H1 (cell line): ENCODE data around the gene USPL1. TPM values are rescaled to one million over a fixed set of nuclear protein-coding genes. Genes with fewer than 3 reads are reported as not detected.
A peak's percentile ranks its signal among the peaks of the same experiment; 100 is the strongest.

Experiments
- CBX5 ChIP-seq: fragments of 300-800, 300-1000 bp; sonication (generic); IDR thresholded peaks from 2 replicates; pipeline ENCODE4 v1.7.1; 2016; ENCODE audit warnings: antibody characterized with exemption, low read length, low read depth
- KDM5A ChIP-seq: fragments of 200-600 bp; IDR thresholded peaks from 2 replicates; pipeline ENCODE4 v1.7.1; 2012; ENCODE audit warnings: mild to moderate bottlenecking, low read length, inconsistent platforms, mixed read lengths
- MAFK ChIP-seq: IDR thresholded peaks from 2 replicates; pipeline ENCODE4 v1.6.1; 2012; ENCODE audit warnings: low read depth, mild to moderate bottlenecking, improper control_type of control experiment, low read length
- RAD21 ChIP-seq, 2 experiments: IDR thresholded peaks in 1 of 2; conservative IDR thresholded peaks in 1 of 2; 2 replicates each; pipeline ENCODE4 v1.6.1; 2011; ENCODE audit warnings: low read depth in 2 of 2, low read length in 2 of 2, improper control_type of control experiment in 1 of 2, inconsistent platforms in 1 of 2, mild to moderate bottlenecking in 1 of 2, moderate library complexity in 1 of 2
- RBBP5 ChIP-seq: IDR thresholded peaks from 2 replicates; pipeline ENCODE4 v1.7.1; 2012; ENCODE audit warnings: low read depth, mild to moderate bottlenecking, inconsistent platforms, low read length, moderate library complexity, borderline replicate concordance
- SP2 ChIP-seq: IDR thresholded peaks from 2 replicates; pipeline ENCODE4 v1.6.1; 2012; ENCODE audit warnings: mild to moderate bottlenecking, low read length, inconsistent platforms
- SRF ChIP-seq: IDR thresholded peaks from 2 replicates; pipeline ENCODE4 v1.6.1; 2011; ENCODE audit warnings: mild to moderate bottlenecking, low read depth, low read length, moderate library complexity
- polyA plus RNA-seq, 7 experiments: library from polyadenylated mRNA; depleted of rRNA in 3 of 7; stranded (reverse) in 5 of 7; unstranded in 2 of 7; fragments of >200 nt in 5 of 7; fragments of 200-250 nt in 2 of 7; gene quantifications; 1 replicate in 5 of 7; 2 replicates in 1 of 7; 4 replicates in 1 of 7; pipeline versions ENCODE4 v1.2.1 to v1.2.3, GENCODE V29; 2011 to 2013; ENCODE audit warnings: missing spikeins in 2 of 7, mixed read lengths in 2 of 7
- total RNA-seq: library from RNA; stranded (reverse); fragmentation: NEBNext Ultra II Directional; extraction: Animal tissue kit (Norgen Biotek cat#: 25700); gene quantifications from 2 replicates; pipeline ENCODE4 v1.2.1, GENCODE V29; 2021
- TF ChIP-seq, protein P1 (sequence below): fragments of 300-600 bp; sonication (generic); IDR thresholded peaks from 2 replicates; pipeline ENCODE4 v1.7.1; 2012; ENCODE audit warnings: low read length, moderate library complexity, mild to moderate bottlenecking, inconsistent platforms; ENCODE audit not compliant: insufficient replicate concordance
- TF ChIP-seq, protein P2 (sequence below): IDR thresholded peaks from 2 replicates; pipeline ENCODE4 v1.6.1; 2012; ENCODE audit warnings: inconsistent platforms

The USPL1 gene
- total and polyA plus RNA-seq, 2 of the 8 experiments (the other 6 are each of a cell fraction or from before 2014, with no cell fraction given) = 6.3 to 17.1 TPM

DNA sequence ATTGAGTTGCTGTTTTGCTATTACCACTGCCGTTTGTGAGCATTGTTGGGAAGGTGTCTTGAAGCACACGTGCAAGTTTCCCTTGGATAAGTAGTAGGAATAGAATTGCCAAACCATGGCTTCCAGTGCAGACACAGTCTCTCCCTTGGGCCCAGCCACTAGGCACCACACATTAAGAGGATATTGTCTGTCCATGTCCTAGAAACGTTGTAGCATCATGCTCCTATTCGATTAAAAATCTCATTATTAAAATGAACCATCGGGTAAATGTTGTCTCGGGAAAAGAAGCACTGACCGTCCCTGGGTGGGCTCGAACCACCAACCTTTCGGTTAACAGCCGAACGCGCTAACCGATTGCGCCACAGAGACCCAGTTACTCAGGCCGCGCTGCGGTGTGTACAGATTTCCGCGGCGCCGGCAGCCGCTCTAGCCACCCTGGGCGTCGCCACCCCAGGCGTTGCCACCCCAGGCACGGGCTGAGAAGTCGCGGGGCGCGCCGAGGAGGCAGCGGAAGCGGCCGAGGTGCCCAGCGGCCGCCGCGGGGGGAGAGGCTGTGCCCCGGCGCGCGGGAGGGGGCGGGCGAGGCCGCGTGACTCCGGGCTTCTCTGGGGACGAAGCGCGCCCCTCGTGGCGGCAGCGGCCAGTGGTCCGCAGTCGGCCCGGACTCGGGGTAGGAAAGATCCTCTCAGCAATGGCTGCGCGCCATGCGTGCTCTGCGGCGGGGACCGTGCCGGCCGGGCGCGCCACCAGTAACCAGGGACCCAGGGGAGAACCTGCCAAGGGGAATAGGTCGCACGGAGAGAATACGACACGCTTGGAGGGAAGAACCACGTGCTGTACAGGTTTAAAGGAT lies 56.2 kb downstream of the USPL1 start (continued):
- TF ChIP-seq, protein P1, sequence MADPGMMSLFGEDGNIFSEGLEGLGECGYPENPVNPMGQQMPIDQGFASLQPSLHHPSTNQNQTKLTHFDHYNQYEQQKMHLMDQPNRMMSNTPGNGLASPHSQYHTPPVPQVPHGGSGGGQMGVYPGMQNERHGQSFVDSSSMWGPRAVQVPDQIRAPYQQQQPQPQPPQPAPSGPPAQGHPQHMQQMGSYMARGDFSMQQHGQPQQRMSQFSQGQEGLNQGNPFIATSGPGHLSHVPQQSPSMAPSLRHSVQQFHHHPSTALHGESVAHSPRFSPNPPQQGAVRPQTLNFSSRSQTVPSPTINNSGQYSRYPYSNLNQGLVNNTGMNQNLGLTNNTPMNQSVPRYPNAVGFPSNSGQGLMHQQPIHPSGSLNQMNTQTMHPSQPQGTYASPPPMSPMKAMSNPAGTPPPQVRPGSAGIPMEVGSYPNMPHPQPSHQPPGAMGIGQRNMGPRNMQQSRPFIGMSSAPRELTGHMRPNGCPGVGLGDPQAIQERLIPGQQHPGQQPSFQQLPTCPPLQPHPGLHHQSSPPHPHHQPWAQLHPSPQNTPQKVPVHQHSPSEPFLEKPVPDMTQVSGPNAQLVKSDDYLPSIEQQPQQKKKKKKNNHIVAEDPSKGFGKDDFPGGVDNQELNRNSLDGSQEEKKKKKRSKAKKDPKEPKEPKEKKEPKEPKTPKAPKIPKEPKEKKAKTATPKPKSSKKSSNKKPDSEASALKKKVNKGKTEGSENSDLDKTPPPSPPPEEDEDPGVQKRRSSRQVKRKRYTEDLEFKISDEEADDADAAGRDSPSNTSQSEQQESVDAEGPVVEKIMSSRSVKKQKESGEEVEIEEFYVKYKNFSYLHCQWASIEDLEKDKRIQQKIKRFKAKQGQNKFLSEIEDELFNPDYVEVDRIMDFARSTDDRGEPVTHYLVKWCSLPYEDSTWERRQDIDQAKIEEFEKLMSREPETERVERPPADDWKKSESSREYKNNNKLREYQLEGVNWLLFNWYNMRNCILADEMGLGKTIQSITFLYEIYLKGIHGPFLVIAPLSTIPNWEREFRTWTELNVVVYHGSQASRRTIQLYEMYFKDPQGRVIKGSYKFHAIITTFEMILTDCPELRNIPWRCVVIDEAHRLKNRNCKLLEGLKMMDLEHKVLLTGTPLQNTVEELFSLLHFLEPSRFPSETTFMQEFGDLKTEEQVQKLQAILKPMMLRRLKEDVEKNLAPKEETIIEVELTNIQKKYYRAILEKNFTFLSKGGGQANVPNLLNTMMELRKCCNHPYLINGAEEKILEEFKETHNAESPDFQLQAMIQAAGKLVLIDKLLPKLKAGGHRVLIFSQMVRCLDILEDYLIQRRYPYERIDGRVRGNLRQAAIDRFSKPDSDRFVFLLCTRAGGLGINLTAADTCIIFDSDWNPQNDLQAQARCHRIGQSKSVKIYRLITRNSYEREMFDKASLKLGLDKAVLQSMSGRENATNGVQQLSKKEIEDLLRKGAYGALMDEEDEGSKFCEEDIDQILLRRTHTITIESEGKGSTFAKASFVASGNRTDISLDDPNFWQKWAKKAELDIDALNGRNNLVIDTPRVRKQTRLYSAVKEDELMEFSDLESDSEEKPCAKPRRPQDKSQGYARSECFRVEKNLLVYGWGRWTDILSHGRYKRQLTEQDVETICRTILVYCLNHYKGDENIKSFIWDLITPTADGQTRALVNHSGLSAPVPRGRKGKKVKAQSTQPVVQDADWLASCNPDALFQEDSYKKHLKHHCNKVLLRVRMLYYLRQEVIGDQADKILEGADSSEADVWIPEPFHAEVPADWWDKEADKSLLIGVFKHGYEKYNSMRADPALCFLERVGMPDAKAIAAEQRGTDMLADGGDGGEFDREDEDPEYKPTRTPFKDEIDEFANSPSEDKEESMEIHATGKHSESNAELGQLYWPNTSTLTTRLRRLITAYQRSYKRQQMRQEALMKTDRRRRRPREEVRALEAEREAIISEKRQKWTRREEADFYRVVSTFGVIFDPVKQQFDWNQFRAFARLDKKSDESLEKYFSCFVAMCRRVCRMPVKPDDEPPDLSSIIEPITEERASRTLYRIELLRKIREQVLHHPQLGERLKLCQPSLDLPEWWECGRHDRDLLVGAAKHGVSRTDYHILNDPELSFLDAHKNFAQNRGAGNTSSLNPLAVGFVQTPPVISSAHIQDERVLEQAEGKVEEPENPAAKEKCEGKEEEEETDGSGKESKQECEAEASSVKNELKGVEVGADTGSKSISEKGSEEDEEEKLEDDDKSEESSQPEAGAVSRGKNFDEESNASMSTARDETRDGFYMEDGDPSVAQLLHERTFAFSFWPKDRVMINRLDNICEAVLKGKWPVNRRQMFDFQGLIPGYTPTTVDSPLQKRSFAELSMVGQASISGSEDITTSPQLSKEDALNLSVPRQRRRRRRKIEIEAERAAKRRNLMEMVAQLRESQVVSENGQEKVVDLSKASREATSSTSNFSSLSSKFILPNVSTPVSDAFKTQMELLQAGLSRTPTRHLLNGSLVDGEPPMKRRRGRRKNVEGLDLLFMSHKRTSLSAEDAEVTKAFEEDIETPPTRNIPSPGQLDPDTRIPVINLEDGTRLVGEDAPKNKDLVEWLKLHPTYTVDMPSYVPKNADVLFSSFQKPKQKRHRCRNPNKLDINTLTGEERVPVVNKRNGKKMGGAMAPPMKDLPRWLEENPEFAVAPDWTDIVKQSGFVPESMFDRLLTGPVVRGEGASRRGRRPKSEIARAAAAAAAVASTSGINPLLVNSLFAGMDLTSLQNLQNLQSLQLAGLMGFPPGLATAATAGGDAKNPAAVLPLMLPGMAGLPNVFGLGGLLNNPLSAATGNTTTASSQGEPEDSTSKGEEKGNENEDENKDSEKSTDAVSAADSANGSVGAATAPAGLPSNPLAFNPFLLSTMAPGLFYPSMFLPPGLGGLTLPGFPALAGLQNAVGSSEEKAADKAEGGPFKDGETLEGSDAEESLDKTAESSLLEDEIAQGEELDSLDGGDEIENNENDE = no peak
- no peak for TF ChIP-seq SRF
- peak; percentile 100 for TF ChIP-seq RBBP5
- TF ChIP-seq, protein P2, sequence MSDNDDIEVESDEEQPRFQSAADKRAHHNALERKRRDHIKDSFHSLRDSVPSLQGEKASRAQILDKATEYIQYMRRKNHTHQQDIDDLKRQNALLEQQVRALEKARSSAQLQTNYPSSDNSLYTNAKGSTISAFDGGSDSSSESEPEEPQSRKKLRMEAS = peak; percentile 95
- TF ChIP-seq KDM5A = no peak
- TF ChIP-seq RAD21 (IDR thresholded peaks at IDR 0.05 in 1 of 2, conservative IDR thresholded peaks at IDR 0.05 in 1 of 2; ENCODE audit: low read depth in 2 of 2, low read length in 2 of 2) = peak in 1 of 2 experiments; percentile 43; a peak in 2 of 4 replicates
- no peak for TF ChIP-seq SP2
- TF ChIP-seq CBX5 = no peak
- TF ChIP-seq MAFK = peak; percentile 56; the same call in 1 of the 2 replicates
